Activated naive CD4-positive, alpha-beta T cell treated with anti-CD3 and anti-CD28 coated beads, Interleukin-2, amount 10 ng/mL, durations not matched to agents 7 days and 5 days (primary cell): ENCODE measurements around the gene LRRC7.

ENCODE experiments used
- CTCF ChIA-PET: fragments of 350-600 bp; sonication (Branson Sonifier 250); formaldehyde crosslinking; loops from one replicate; lab custom pipeline; 2021; ENCODE audit warnings: antibody characterized with exemption; lab: Charles Lee
- DNase-seq: peaks from one replicate; pipeline ENCODE4 v3.0.0-alpha.2; 2020
- H3K27ac Mint-ChIP-seq: one replicate; pipeline ENCODE4 v1.8.0; 2021; ENCODE audit warnings: mild to moderate bottlenecking, moderate library complexity, mixed read lengths
- H3K27me3 Mint-ChIP-seq: one replicate; pipeline ENCODE4 v1.8.0; 2021; ENCODE audit warnings: mild to moderate bottlenecking, mixed read lengths
- H3K36me3 Mint-ChIP-seq: one replicate; pipeline ENCODE4 v1.8.0; 2021; ENCODE audit warnings: mixed read lengths
- H3K4me1 Mint-ChIP-seq: one replicate; pipeline ENCODE4 v1.8.0; 2021; ENCODE audit warnings: mixed read lengths
- H3K4me3 Mint-ChIP-seq: one replicate; pipeline ENCODE4 v1.8.0; 2021; ENCODE audit warnings: mild to moderate bottlenecking, moderate library complexity, mixed read lengths
- H3K9me3 Mint-ChIP-seq: one replicate; pipeline ENCODE4 v1.8.0; 2021; ENCODE audit warnings: mixed read lengths

The LRRC7 gene

DNA sequence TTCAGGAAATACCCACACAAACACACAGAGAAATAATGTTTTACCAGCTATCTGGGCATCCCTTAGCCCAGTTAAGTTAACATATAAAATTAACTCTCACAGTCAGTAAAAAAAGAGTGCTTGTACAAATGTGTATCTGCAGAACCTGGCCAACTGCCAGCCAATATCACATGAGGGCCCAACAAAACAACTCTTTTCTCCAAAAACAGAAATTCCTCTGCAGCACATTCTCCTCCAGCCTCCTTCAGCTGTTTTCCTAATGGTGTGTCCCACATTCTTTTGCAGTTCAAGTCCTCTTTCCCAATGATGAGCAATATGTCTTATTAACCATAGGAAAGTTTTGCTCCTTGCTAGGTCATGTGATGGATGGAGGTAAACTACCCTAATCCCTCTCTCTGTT, 75.5 kb downstream of the LRRC7 start:
- CTCF ChIA-PET: no interaction called here
- H3K4me3 Mint-ChIP-seq: no peak overlapping the region
- DNase-seq: no peak
- no peak overlapping the region for H3K27ac Mint-ChIP-seq
- no peaks in the 10 kb centered on the region for H3K36me3 Mint-ChIP-seq
- H3K4me1 Mint-ChIP-seq: no peaks in the 10 kb centered on the region
- no peaks in the 10 kb centered on the region for H3K9me3 Mint-ChIP-seq
- no peaks in the 10 kb centered on the region for H3K27me3 Mint-ChIP-seq

DNA sequence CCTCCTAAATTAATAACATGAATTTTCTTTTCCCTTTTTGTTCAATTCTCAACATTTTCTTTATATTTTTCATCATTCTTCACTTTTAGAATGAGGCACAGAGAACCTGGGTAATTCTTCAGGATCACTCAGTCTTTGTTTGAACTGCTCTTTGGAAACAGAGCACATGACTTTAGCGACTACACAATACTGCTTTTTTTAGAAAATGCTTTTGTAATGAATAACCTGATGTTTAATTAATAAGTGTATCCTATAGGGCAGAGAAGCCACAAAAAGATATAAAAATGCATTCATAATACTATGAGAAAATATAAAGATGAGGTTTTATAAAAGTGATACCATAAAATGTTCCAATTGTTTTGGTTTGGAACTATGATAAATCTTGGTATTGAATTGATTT, 77.8 kb downstream of the LRRC7 start:
- DNase-seq: no peak
- CTCF ChIA-PET: no interaction called here
- Mint-ChIP-seq H3K27me3 (no peaks in the 10 kb centered on the region), H3K9me3 (peaks cover 2% of the 10 kb centered on the region), H3K4me3 (no peak overlapping the region), H3K36me3 (no peaks in the 10 kb centered on the region), H3K27ac (no peak overlapping the region), H3K4me1 (no peaks in the 10 kb centered on the region)

DNA sequence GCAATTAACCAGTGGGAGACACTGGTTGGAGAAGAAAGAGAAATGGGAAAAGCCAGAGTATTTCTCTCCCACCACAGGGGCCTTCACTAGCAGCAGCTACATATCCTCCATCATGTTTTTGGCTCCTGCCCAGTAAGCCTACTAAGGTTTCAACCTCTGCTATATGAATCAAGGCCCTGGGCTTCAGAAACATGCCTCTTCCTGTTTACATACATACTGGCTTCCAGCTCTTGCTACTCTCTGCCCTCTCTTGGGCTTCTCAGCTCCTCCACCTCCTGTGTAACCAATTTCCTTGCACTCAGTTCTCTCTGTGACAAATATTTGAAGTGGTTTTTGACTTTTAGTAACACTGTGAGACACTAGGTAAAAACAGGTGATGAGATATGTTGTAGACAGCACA, 80.8 kb downstream of the LRRC7 start:
- H3K9me3 Mint-ChIP-seq: peaks cover 2% of the 10 kb centered on the region
- H3K27ac Mint-ChIP-seq: no peak overlapping the region
- CTCF ChIA-PET: no interaction called here
- H3K36me3 Mint-ChIP-seq: no peaks in the 10 kb centered on the region
- H3K4me3 Mint-ChIP-seq: no peak overlapping the region
- no peak for DNase-seq
- no peaks in the 10 kb centered on the region for H3K27me3 Mint-ChIP-seq
- no peaks in the 10 kb centered on the region for H3K4me1 Mint-ChIP-seq

DNA sequence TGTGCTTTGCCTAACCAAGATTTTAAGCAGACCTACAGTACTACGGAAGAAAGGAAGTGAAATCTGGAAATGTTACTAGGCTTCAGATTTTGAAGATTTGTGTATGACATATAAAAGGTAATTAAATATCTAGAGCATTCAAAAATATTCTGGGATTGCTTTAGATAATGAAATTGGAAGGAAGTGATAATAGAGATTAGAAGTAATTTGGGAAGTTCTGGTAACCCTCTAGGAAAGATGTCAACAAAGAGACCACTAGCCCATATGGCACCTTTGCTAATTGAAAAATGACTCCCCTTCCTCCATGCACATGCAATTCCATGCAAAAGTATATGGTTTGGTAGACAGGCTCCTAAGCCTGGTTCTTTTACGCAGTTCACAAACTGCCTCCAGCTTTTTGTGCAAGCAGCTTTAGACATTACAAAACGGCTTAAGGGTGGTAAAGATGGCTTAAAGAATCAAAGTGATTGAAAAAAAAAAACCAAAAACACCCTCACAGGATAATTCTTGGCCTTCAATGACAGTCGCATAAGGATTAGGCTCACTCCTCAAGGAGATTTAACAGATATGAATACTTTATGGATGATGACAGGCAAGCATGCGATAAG, 81.8 kb downstream of the LRRC7 start:
- CTCF ChIA-PET: no interaction called here
- H3K27me3 Mint-ChIP-seq: no peaks in the 10 kb centered on the region
- DNase-seq: no peak
- H3K9me3 Mint-ChIP-seq: peaks cover 2% of the 10 kb centered on the region
- H3K36me3 Mint-ChIP-seq: no peaks in the 10 kb centered on the region
- no peaks in the 10 kb centered on the region for H3K4me1 Mint-ChIP-seq
- no peak overlapping the region for H3K27ac Mint-ChIP-seq
- no peak overlapping the region for H3K4me3 Mint-ChIP-seq

DNA sequence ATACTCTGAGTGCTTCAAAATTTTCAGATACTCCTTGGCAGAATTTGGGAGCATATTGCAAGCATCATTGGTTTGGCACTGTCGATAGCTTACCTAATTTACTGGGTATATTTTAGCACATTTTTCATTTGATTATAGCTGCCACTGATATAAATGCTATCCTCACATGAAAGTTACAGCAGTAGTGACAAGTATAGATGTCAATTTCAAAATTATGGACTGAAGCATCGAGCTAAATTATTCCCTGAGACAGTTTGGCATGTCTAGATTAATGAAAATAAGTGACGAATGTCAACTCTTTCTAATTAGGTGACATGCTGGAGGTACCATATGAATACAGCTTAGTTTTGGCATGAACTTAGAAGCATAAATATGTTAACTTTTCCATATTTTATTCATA, 83.1 kb downstream of the LRRC7 start:
- H3K4me3 Mint-ChIP-seq: no peak overlapping the region
- no peaks in the 10 kb centered on the region for H3K4me1 Mint-ChIP-seq
- no peak for DNase-seq
- H3K36me3 Mint-ChIP-seq: no peaks in the 10 kb centered on the region
- H3K9me3 Mint-ChIP-seq: peaks cover 2% of the 10 kb centered on the region
- H3K27me3 Mint-ChIP-seq: no peaks in the 10 kb centered on the region
- no peak overlapping the region for H3K27ac Mint-ChIP-seq
- CTCF ChIA-PET: no interaction called here

DNA sequence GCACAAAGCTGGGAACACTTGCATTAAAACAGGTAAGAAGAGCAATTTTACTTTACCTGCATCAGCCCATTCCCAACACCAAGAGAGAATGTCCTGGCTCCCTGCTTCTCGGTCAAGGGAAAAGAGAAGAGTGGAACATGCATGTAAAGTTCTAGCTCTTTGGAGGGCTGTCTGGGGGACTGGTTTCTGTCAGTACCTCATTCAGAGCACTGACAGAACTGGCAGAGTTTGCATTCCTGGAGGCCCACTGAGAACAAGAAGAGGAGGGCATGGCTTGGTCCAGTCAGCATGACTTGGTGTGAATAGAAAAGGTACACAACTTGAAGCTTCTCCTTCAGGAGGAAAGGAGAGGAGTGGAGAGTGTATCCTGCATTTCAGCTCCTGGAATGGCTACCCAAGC, 83.9 kb downstream of the LRRC7 start:
- H3K27me3 Mint-ChIP-seq: no peaks in the 10 kb centered on the region
- H3K9me3 Mint-ChIP-seq: peaks cover 2% of the 10 kb centered on the region
- H3K27ac Mint-ChIP-seq: no peak overlapping the region
- H3K4me1 Mint-ChIP-seq: no peaks in the 10 kb centered on the region
- CTCF ChIA-PET: no interaction called here
- DNase-seq: no peak
- H3K36me3 Mint-ChIP-seq: no peaks in the 10 kb centered on the region
- no peak overlapping the region for H3K4me3 Mint-ChIP-seq

DNA sequence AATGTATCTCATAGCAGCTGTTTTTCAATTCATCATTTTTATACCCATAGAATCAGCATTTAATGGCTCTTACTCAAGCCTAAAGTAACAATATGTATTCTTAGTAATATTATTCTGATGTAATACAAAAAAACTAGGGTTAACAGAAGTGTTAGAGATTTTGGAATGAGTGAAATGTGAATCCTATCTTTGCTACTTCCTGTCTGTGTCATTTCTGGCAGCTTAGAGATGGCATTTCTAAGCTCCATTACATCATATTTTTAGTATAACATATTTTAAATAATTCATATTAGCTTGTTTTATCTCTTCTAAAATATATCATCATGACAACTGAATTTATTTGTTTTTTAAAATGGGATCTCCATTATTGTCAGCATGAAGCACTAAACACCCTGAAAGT, 90.2 kb downstream of the LRRC7 start:
- Mint-ChIP-seq H3K36me3 (no peaks in the 10 kb centered on the region), H3K4me1 (peaks cover 2% of the 10 kb centered on the region), H3K27me3 (no peaks in the 10 kb centered on the region), H3K27ac (no peak overlapping the region), H3K9me3 (no peaks in the 10 kb centered on the region), H3K4me3 (no peak overlapping the region)
- no peak for DNase-seq
- CTCF ChIA-PET: no interaction called here

GRCh38 chr1:69661686-69662085, 94.0 kb downstream of the LRRC7 start:
- Mint-ChIP-seq H3K4me1 (peaks cover 2% of the 10 kb centered on the region), H3K36me3 (no peaks in the 10 kb centered on the region), H3K27me3 (no peaks in the 10 kb centered on the region), H3K9me3 (peaks cover 8% of the 10 kb centered on the region), H3K27ac (no peak overlapping the region), H3K4me3 (no peak overlapping the region)
- CTCF ChIA-PET: no interaction called here
- DNase-seq: no peak

DNA sequence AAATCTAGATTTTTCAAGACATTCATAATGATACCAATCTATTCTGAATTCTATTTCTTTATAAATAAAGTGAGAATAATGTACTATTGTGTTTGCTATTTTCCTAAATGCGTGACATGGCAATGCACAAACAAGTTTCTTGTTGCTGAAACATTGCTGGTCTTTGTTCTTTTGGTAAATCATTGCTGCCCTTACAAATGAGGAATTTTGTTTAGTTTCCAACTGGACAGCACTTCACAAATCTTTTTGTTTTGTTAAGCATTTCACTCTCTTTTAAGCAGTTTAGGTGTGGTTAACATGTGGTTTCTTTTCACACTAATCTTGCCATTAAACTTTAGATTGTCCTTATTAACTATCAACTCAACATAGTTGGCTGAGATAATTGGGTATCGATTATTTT, 94.6 kb downstream of the LRRC7 start:
- Mint-ChIP-seq H3K4me1 (peaks cover 2% of the 10 kb centered on the region), H3K9me3 (peaks cover 8% of the 10 kb centered on the region), H3K27ac (no peak overlapping the region), H3K36me3 (no peaks in the 10 kb centered on the region), H3K4me3 (no peak overlapping the region), H3K27me3 (no peaks in the 10 kb centered on the region)
- no peak for DNase-seq
- CTCF ChIA-PET: no interaction called here

DNA sequence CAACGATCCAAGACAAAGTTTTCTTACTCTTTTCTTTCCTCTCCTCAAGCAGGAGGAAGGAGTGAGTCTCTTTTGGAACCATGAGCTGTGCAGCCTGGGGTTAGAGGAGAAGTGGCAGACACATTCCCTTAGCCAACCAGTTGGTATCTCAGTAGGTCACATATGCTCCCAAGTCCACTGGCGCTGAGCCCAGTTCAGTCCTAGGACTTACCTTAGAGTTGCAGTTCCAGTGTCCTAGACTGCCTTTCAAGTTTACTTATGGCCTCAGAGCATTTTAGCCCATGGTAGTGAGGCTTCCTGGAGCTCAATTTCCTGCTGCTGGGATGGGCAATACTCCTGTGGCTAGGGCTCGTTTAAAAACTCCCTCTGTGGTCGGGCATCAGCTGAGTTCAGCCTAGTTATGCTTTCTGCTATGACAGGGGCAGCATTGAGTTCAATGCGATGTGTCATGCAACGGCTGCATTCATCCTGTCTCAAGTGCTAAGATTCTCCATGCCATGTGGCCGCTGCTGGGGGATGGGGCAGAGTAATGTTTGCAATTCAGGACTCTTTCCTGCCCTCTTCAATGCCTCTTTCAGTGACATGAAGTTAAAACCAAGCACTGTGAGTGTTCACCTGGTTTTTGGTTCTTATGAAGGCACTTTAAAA, 103.8 kb downstream of the LRRC7 start:
- no peaks in the 10 kb centered on the region for H3K4me1 Mint-ChIP-seq

DNA sequence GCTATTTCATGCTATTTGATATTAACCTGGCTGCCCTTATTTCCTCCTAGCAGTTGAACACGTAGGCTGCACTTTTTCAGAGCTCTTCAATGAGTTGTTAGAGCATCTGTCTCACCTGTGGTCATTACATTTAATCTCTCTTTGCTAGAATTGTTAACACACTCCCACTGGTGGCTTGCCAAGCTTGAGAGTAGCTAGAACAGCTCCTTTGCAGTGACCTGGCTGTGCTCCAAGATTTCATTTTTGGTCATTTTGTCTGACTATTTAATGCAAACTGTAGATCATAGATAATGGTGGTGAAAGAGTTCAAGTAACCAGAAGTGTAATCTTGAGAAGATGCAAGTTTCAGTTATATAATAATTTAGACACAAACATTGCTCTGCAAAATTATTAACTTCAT, 105.6 kb downstream of the LRRC7 start:
- no peaks in the 10 kb centered on the region for H3K36me3 Mint-ChIP-seq
- no peaks in the 10 kb centered on the region for H3K4me1 Mint-ChIP-seq
- CTCF ChIA-PET: no interaction called here
- H3K27me3 Mint-ChIP-seq: no peaks in the 10 kb centered on the region
- no peak overlapping the region for H3K4me3 Mint-ChIP-seq
- H3K27ac Mint-ChIP-seq: no peak overlapping the region
- DNase-seq: no peak
- peaks cover 8% of the 10 kb centered on the region for H3K9me3 Mint-ChIP-seq

More for the DNA sequence above, 103.8 kb downstream of the LRRC7 start:
- no peak for DNase-seq
- H3K9me3 Mint-ChIP-seq: peaks cover 8% of the 10 kb centered on the region
- no peak overlapping the region for H3K27ac Mint-ChIP-seq
- no peaks in the 10 kb centered on the region for H3K36me3 Mint-ChIP-seq
- H3K27me3 Mint-ChIP-seq: no peaks in the 10 kb centered on the region
- CTCF ChIA-PET: no interaction called here
- no peak overlapping the region for H3K4me3 Mint-ChIP-seq

- peaks cover 2% of the 10 kb centered on the region for H3K9me3 Mint-ChIP-seq
- no peaks in the 10 kb centered on the region for H3K27me3 Mint-ChIP-seq
- DNase-seq: no peak
- H3K36me3 Mint-ChIP-seq: no peaks in the 10 kb centered on the region
- no peaks in the 10 kb centered on the region for H3K4me1 Mint-ChIP-seq
- H3K4me3 Mint-ChIP-seq: no peak overlapping the region
- CTCF ChIA-PET: no interaction called here
- no peak overlapping the region for H3K27ac Mint-ChIP-seq
These were observed 112.2 kb downstream of the LRRC7 start for GRCh38 chr1:69679965-69680364.

GRCh38 chr1:69686367-69686984, 118.8 kb downstream of the LRRC7 start:
- Mint-ChIP-seq H3K4me3 (no peak overlapping the region), H3K4me1 (no peaks in the 10 kb centered on the region), H3K9me3 (peaks cover 2% of the 10 kb centered on the region), H3K27ac (no peak overlapping the region), H3K36me3 (no peaks in the 10 kb centered on the region), H3K27me3 (no peaks in the 10 kb centered on the region)
- CTCF ChIA-PET: no interaction called here
- DNase-seq: no peak

GRCh38 chr1:69688193-69688592, 120.5 kb downstream of the LRRC7 start:
- H3K36me3 Mint-ChIP-seq: no peaks in the 10 kb centered on the region

DNA sequence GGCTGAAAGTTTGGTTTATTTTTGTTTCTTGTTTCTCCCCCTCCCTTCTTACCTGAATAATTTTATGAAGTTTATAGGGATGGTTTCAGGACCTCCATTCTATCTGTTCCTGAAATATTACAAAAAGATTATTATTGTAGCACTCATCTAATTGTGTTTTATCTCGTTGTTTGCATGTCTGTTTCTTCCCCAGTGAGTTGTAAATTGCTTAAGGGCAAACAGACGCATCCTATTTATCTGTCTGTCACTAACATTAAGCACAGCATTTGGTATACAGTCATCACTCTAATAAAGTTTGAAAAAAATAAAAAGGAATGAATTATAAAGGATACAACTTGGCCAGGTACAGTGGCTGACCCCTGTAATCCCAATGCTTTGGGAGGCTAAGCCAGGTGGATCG, 123.5 kb downstream of the LRRC7 start:
- Mint-ChIP-seq H3K4me3 (no peak overlapping the region), H3K27me3 (no peaks in the 10 kb centered on the region), H3K4me1 (no peaks in the 10 kb centered on the region), H3K9me3 (no peaks in the 10 kb centered on the region), H3K27ac (no peak overlapping the region), H3K36me3 (no peaks in the 10 kb centered on the region)
- CTCF ChIA-PET: no interaction called here
- DNase-seq: no peak

More at GRCh38 chr1:69688193-69688592, 120.5 kb downstream of the LRRC7 start:
- Mint-ChIP-seq H3K27me3 (no peaks in the 10 kb centered on the region), H3K9me3 (no peaks in the 10 kb centered on the region), H3K4me1 (no peaks in the 10 kb centered on the region), H3K4me3 (no peak overlapping the region), H3K27ac (no peak overlapping the region)
- CTCF ChIA-PET: no interaction called here
- DNase-seq: no peak
